Kidney (tissue), 14 donors: ENCODE data around the gene ACADVL. TPM values are rescaled to one million over a fixed set of nuclear protein-coding genes. Genes with fewer than 3 reads are reported as not detected.

ENCODE experiments used
- DNase-seq, 5 donors: peaks; one replicate each; pipeline ENCODE4 v3.0.0-alpha.2; 2013 to 2020
- FAIRE-seq: peaks from 2 replicates; lab custom pipeline; 2012; peaks lifted over from hg19 to GRCh38; lab: Jason Lieb, UNC
- H3K27ac ChIP-seq, 2 donors: one replicate each; pipeline ENCODE4 v1.7.0; 2013; ENCODE audit warnings: low read depth in 2 of 2, low read length in 2 of 2, inconsistent platforms in 1 of 2
- H3K27me3 ChIP-seq: one replicate; pipeline ENCODE4 v1.7.1; 2013; ENCODE audit warnings: low read length, inconsistent platforms; ENCODE audit not compliant: control insufficient read depth, insufficient read depth
- H3K36me3 ChIP-seq, 3 donors: one replicate each; pipeline versions ENCODE4 v1.7.0 to v1.7.1; 2013; ENCODE audit warnings: low read length in 3 of 3, control low read depth in 1 of 3, inconsistent platforms in 1 of 3; ENCODE audit not compliant: insufficient read depth in 3 of 3, control insufficient read depth in 2 of 3
- H3K4me1 ChIP-seq, 3 donors: one replicate each; pipeline versions ENCODE4 v1.7.0 to v1.7.1; 2013; ENCODE audit warnings: low read length in 3 of 3, inconsistent platforms in 1 of 3, low read depth in 1 of 3; ENCODE audit not compliant: control insufficient read depth in 2 of 3, insufficient read depth in 2 of 3
- H3K4me3 ChIP-seq, 3 donors: one replicate each; pipeline versions ENCODE4 v1.7.0 to v1.8.1; 2013; ENCODE audit warnings: low read length in 3 of 3, control low read depth in 1 of 3, inconsistent platforms in 1 of 3
- H3K9ac ChIP-seq, 3 donors: one replicate each; pipeline versions ENCODE4 v1.7.0 to v1.7.1; 2013; ENCODE audit warnings: low read length in 3 of 3, control low read depth in 1 of 3, inconsistent platforms in 1 of 3
- H3K9me3 ChIP-seq, 3 donors: one replicate each; pipeline versions ENCODE4 v1.7.0 to v1.7.1; 2013; ENCODE audit warnings: low read length in 3 of 3, control low read depth in 1 of 3, inconsistent platforms in 1 of 3; ENCODE audit not compliant: control insufficient read depth in 2 of 3, insufficient read depth in 1 of 3
- CTCF ChIP-seq: IDR thresholded peaks from 3 replicates; pipeline ENCODE4 v1.5.1; 2012; ENCODE audit warnings: mild to moderate bottlenecking, moderate library complexity, borderline replicate concordance; ENCODE audit not compliant: insufficient read depth; ENCODE audit errors: extremely low read depth
- intact Hi-C: fragments of 100-400 bp; cut with DNase I; formaldehyde crosslinking; loops from one replicate; pipeline ENCODE4 v1.11.1; 2022
- polyA plus RNA-seq: library from polyadenylated mRNA; stranded (reverse); fragments of 350-450 nt; fragmentation: Illumina TruSeq; extraction: RNeasy Lipid Tissue Mini Kit (QIAGEN cat#74804); gene quantifications from one replicate; pipeline ENCODE4 v1.2.3, GENCODE V29; 2014; ENCODE audit warnings: low read depth, low replicate concordance; ENCODE audit not compliant: insufficient read depth
- total RNA-seq: library from RNA; stranded (reverse); fragmentation: NEBNext Ultra II Directional; extraction: Animal tissue kit (Norgen Biotek cat#: 25700); gene quantifications from one replicate; pipeline ENCODE4 v1.2.1, GENCODE V29; 2021
- donor health status: control.
- donor health status: control.
- donor health status: control.
- donor health status: control.
- donor health status: control.
- donor health status: DM: yes; HTN: yes; CAD: no.
- donor health status: Normal renal cell carcinoma (clear cell type).

ACADVL gene
- total and polyA plus RNA-seq, 2 donors from 2014 or later = 689 to 1,202 TPM

GRCh38 chr17:7218758-7219157, 980 bp upstream of the ACADVL start:
- no peaks in the 10 kb centered on the region for H3K27me3 ChIP-seq
- H3K27ac ChIP-seq = peak overlapping the region; percentile 100

DNA sequence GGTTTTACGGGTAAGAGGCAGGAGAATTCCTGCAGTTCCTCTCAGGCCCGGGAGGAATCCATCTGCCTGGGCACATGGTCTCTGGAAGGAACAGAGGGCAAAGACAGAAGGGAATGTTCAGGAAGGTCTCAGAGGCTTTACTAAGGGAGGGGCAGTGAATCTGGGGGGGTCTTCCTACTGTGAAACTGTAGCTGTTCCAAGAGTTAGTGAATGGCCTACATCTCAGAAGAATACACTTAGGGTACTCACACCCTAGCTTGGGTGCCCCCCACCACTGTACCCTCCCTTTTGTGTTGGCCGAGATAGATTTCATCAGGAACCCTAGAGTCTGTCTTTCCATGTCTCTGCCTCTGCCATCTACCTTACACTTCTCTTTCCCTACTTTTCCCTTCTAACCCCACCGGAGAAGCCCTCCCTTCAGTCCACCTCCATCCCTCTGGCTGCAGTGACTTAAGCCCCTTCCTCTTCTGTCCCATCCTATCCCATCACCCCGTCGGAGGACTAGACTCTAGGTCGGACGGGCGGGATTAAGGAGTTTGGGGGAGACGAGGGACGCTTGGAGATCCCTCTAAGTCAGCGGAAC, 418 bp upstream of the ACADVL start:
- no peak for TF ChIP-seq CTCF
- peaks cover 5 to 30% (median 27%) of the 10 kb centered on the region in 3 donors for H3K36me3 ChIP-seq
- no peaks in the 10 kb centered on the region for H3K27me3 ChIP-seq
- H3K4me1 ChIP-seq = peaks cover 7 to 49% (median 40%) of the 10 kb centered on the region in 3 donors
- H3K9me3 ChIP-seq = no peaks in the 10 kb centered on the region
- FAIRE-seq = no peak
- peak overlapping the region; percentile 42 to 99 (median 90) for H3K9ac ChIP-seq
- intact Hi-C loops = no loop called here
- peak overlapping the region; percentile 100 for H3K27ac ChIP-seq
- DNase-seq = peak in 1 of 5 donors; percentile 52
- H3K4me3 ChIP-seq = peak overlapping the region; percentile 59 to 91 (median 74)

More at GRCh38 chr17:7218758-7219157, 980 bp upstream of the ACADVL start:
- Histone ChIP-seq H3K4me3 (no peak overlapping the region), H3K9me3 (no peaks in the 10 kb centered on the region), H3K36me3 (peaks cover 5 to 24% (median 22%) of the 10 kb centered on the region in 3 donors), H3K4me1 (peaks cover 7 to 50% (median 41%) of the 10 kb centered on the region in 3 donors), H3K9ac (peak overlapping the region in 1 of 3 donors; percentile 99)
- no peak for FAIRE-seq
- DNase-seq = peak in 1 of 5 donors; percentile 69
- TF ChIP-seq CTCF = no peak
- intact Hi-C loops = no loop called here

DNA sequence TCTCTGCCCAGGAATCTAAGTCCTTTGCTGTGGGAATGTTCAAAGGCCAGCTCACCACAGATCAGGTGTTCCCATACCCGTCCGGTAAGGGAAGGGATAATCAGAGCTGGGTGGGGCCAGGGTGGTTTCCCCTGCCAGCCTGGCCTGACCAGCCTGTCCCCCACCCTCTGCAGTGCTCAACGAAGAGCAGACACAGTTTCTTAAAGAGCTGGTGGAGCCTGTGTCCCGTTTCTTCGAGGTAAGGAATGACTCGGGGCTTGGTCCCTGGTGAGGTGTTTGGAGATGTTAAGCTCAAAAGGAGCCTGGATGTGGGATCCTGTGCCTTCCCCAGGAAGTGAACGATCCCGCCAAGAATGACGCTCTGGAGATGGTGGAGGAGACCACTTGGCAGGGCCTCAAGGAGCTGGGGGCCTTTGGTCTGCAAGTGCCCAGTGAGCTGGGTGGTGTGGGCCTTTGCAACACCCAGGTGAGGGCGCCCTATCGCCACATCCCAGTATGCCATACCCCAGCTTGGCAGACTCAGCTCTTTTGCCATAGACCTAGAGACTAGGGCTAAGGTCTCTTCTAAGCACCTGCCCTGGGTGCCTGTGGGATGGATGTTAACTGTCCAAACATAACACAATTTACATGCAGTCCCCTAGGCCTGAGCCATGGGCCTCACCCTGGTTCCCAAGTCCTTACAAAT, 997 bp downstream of the ACADVL start:
- Histone ChIP-seq H3K4me3 (peak overlapping the region; percentile 74 to 91 (median 81)), H3K4me1 (peaks cover 4 to 48% (median 36%) of the 10 kb centered on the region in 3 donors), H3K27ac (peak overlapping the region; percentile 100), H3K27me3 (no peaks in the 10 kb centered on the region), H3K9ac (peak overlapping the region; percentile 63 to 99 (median 90)), H3K36me3 (peaks cover 5 to 38% (median 30%) of the 10 kb centered on the region in 3 donors), H3K9me3 (no peaks in the 10 kb centered on the region)
- peak; percentile 37 for TF ChIP-seq CTCF
- FAIRE-seq = peak; percentile 81
- intact Hi-C loops = no loop called here
- peak in 3 of 5 donors; percentile 45 to 82 (median 68) for DNase-seq
